GM06990 (cell line): ENCODE measurements around the gene GPR33.

Source experiments
- DNase-seq: peaks from one replicate; pipeline ENCODE4 v3.0.0-alpha.2; 2011; ENCODE audit not compliant: insufficient read length; ENCODE audit errors: extremely low read depth
- H3K27me3 ChIP-seq: replicated peaks from 2 replicates; pipeline ENCODE4 v1.6.0; 2011; ENCODE audit warnings: low read length; ENCODE audit not compliant: control insufficient read depth, insufficient read depth
- H3K36me3 ChIP-seq: 2 replicates; pipeline ENCODE4 v1.5.1; 2011; ENCODE audit warnings: low read length; ENCODE audit not compliant: control insufficient read depth, insufficient read depth
- H3K4me3 ChIP-seq: replicated peaks from 2 replicates; pipeline ENCODE4 v1.5.1; 2011; ENCODE audit warnings: low read depth, mild to moderate bottlenecking, control low read depth, low read length
- TF ChIP-seq, protein P1 (sequence below): IDR thresholded peaks from 2 replicates; pipeline ENCODE4 v1.5.1; 2011; ENCODE audit warnings: low read length, control low read depth, mild to moderate bottlenecking, inconsistent platforms; ENCODE audit not compliant: insufficient read depth, poor library complexity, severe bottlenecking

Gene GPR33

DNA sequence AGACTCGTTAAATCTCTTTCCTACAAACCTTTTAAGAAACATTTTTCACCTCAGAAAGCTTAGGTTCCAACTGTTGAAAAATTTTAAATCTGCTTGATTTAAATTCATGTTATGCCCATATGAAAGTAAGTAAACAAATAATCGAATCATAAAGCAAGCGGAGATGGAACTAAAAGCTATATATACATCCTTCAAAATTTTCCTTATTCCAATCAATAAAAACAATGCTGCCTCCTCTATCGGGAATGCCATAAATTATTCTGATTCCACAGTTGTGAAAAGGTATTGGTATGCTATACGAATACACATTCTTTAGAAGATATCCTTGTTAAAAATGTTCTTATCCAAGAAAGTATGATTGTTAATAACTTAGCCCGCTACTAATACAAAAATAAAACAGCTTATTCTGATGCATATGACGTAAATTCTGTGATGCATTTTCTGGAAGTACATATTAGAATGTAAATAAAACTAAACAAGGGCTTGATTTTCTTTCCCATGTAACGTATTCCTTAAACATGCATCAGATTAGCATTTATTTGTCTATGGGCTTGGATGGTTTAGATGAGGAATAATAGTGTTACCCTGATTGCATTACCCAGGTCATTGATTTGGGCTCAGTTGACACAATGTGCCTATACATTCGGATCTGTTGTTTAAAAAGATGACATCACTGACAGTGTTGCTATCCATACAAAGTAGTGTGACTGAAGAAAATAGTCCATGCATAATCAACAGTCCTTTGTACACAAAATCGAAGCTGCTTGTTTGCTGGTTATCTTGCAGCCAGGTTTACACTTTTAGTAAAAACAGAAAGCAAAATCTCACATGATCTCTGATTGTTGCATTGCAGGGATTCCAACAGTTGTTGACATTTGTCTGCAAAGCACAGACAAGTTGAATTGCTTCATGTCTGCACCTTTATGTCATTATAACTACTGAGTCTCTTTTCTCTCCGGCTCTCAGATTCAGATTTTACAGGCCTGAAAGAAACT lies 29.9 kb downstream of the GPR33 start:
- TF ChIP-seq, protein P1, sequence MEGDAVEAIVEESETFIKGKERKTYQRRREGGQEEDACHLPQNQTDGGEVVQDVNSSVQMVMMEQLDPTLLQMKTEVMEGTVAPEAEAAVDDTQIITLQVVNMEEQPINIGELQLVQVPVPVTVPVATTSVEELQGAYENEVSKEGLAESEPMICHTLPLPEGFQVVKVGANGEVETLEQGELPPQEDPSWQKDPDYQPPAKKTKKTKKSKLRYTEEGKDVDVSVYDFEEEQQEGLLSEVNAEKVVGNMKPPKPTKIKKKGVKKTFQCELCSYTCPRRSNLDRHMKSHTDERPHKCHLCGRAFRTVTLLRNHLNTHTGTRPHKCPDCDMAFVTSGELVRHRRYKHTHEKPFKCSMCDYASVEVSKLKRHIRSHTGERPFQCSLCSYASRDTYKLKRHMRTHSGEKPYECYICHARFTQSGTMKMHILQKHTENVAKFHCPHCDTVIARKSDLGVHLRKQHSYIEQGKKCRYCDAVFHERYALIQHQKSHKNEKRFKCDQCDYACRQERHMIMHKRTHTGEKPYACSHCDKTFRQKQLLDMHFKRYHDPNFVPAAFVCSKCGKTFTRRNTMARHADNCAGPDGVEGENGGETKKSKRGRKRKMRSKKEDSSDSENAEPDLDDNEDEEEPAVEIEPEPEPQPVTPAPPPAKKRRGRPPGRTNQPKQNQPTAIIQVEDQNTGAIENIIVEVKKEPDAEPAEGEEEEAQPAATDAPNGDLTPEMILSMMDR: no peak
- Histone ChIP-seq H3K36me3 (no peaks in the 10 kb centered on the region), H3K4me3 (peak overlapping the region; percentile 13; the same call in 1 of the 2 replicates), H3K27me3 (no peaks in the 10 kb centered on the region)
- no peak for DNase-seq

DNA sequence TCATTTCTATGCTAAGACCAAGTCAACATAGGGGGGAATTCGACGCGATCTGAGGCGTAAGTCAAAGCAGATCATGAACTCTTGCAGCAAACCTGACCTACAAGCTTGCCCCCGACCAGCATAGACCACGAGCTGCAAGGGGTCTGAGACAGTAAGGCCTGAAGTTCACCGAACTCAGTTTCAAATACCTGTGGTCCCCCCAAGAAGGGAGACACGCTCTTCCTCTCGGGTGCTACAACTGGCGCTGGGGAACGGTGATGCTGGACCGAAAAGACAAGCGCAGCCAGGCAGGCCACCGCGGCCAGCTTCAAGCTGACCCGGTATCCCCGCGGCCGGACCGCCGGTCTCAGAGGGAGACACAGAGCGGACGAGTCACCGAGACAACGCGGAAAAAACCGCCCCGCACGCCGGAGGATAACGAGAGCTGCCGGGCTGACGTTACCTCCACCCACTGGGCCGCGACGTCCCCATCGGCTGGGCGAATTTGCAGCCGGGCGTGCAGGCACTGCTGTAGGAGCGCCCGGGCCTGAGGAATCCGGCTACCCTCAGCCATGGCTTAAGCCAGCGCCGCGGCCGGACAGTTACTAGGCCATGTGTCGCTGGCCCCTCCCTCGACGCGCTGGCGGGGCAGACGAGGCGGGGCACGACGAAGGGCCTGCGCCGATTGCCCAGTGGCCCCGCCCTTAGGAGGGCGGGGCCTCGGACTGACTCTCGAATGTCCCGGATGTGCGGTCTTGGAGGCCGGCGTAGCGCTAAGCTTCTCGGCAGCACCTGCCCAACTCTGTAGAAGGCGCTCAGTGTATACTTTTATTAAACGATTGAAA lies 30.8 kb downstream of the GPR33 start, which contains the start of gene DTD2:
TSS of gene DTD2 (minus strand) at position 666 of the 824 bp plus-strand sequence. CDS start at position 553, 113 bp downstream.
- TF ChIP-seq, protein P1: no peak
- H3K36me3 ChIP-seq: no peaks in the 10 kb centered on the region
- no peaks in the 10 kb centered on the region for H3K27me3 ChIP-seq
- peak within 1 kb of the TSS; percentile 85 for H3K4me3 ChIP-seq
- peak; percentile 94 for DNase-seq

DNA sequence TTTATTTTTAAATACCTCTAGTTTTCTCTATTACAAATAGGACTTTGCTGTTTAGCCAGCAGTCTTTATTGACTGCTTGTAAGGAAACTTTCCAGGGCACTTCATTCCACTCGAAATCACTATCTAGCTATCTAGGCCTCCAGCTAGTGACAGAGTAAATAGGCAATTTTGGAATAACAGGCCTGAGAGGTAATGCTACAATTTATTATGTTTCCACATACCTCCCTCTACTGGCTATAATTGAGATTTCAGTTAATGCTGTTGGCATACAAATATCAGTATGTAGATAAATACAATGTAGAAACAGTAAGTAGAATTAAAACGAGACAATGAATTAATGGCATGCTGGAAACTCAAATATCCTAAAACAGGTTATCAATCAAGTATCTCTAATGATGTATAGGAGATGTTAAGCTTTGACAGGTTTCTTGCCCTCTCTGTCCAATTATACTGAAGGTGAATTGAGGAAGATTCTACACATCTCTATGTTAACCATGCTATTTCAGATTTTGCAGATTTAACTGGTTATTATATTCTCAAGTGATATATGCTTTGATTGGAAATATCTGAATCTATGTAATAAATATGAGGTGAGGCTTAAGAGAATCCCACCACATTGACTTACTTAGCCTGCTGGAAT lies 37.7 kb downstream of the GPR33 start:
- Histone ChIP-seq H3K4me3 (no peak overlapping the region), H3K36me3 (no peaks in the 10 kb centered on the region), H3K27me3 (no peaks in the 10 kb centered on the region)
- no peak for DNase-seq
- TF ChIP-seq, protein P1: peak; percentile 45

DNA sequence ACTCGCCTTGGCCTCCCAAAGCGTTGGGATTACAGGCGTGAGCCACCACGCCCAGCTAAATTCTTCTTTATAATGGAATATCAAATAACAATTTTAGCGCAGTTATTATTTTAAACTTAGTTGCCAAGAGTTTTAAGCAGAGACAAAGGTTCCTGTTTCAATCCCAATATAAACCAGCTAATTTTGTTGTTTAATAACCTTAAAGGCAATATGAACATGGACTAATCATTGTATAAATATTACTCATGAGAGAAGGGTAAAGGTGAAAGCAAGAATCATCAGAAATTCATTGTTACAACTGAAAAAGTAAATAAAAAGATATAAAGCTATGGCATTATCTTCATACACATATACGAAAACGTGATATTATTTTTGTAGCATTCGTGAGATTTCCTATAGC lies 38.7 kb downstream of the GPR33 start:
- TF ChIP-seq, protein P1: no peak
- DNase-seq: no peak
- H3K27me3 ChIP-seq: no peaks in the 10 kb centered on the region
- no peak overlapping the region for H3K4me3 ChIP-seq
- no peaks in the 10 kb centered on the region for H3K36me3 ChIP-seq

DNA sequence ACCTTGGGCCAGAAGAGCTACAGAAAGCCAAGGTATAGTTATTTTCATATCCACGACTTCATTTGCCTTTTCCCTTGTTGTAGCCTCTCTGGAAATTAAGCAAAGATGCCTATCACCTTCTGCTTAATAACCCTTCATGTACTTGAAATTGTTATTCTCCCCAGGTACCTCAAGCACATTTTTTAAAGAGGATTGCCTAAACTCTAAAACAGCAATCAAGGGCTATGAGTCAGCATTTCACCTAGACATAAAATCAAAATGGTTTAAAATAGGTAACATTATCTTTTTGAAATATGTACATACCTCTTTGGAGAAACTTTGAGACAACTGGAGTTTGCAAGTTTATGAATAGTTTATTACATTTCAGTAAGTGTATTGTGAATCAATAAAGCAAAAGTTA lies 42.1 kb downstream of the GPR33 start:
- DNase-seq: no peak
- no peaks in the 10 kb centered on the region for H3K27me3 ChIP-seq
- H3K36me3 ChIP-seq: no peaks in the 10 kb centered on the region
- TF ChIP-seq, protein P1: no peak
- no peak overlapping the region for H3K4me3 ChIP-seq
